ENCODE results near the gene RIT2.

Gene RIT2

DNA sequence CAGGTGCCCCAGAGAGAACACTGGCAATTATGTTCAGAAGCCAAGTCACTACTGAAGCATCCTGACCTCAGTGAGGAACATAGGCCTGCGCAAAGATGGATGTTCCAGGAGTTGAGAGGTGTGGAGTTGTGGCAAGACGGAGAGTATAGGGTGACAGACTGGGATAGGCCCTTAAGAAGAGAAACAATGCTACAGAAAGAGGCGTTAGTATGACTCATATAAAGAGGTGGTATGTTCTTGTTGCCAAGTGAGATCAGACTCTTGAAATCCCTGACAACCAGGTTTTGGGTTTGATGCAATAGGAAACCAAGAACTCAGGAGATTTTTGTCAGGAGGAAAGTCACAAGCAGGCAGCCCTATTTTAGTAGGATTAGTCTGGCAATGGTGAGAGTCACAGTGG is 185.6 kb downstream of the RIT2 start:
- no peak for DNase-seq (ENCODE audit: low read depth)

DNA sequence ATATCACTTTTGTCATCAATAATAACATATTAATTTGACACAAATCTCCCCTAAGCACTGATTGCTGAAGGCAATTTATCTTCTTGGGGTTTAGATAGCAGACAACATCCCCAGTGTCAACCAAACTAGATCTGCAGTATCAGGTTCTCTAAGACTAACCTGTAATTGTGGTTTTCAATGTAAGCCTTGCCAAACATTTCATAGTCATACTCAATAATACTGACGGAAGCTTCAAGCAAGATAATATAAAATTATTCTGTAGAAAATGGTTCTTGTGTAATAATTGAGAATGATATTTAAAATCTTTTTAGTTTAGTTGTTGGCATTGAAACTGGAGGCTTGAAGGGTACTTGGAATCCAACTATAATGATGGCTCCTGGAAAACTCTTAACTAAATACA is 186.3 kb downstream of the RIT2 start:
- no peak for DNase-seq (ENCODE audit: low read depth)

DNA sequence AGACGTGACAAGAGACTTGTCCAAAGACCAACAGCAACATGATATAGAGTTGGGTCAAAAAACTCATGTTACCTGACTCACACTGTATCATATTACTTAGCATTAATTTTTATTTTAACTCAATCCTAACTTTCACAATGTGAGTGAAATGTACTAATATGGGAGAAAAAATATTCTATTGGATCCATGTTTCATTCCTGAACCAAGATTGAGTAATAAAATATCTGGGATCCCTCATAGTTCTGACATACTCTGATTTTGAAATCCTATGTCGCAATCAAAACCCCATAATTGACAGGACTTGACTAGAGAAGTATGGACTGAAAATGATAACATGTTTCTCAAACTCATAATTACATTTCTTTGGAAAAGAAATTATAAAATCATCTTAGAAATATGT is 190.4 kb downstream of the RIT2 start:
- DNase-seq (ENCODE audit: low read depth): no peak

- no peak for DNase-seq (ENCODE audit: low read depth)
Observed at GRCh38 chr18:42922363-42922762, 193.1 kb downstream of the RIT2 start.

GRCh38 chr18:42921226-42921737 is 194.2 kb downstream of the RIT2 start:
- DNase-seq (ENCODE audit: low read depth): no peak

DNA sequence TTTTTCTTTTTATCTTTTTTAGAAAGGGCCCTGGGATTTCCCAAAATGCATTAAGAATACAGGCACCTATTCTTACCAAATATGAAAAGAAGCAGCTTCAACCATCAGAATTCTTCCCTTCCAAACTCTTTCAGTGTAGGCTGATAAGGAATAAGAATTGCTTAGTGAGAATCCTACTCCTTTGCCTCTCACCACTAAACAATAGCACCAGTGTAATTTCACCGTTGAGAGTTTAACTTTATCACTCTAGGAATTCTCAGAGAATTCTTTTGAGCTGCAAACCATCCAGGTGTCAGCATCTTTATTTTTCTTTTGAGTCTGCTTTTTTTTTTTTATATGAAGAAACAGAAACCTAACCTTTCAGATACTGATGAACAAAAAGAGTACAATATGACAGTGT is 194.9 kb downstream of the RIT2 start:
- DNase-seq (ENCODE audit: low read depth): no peak

GRCh38 chr18:42915299-42915698 is 200.2 kb downstream of the RIT2 start:
- no peak for DNase-seq (ENCODE audit: low read depth)

DNA sequence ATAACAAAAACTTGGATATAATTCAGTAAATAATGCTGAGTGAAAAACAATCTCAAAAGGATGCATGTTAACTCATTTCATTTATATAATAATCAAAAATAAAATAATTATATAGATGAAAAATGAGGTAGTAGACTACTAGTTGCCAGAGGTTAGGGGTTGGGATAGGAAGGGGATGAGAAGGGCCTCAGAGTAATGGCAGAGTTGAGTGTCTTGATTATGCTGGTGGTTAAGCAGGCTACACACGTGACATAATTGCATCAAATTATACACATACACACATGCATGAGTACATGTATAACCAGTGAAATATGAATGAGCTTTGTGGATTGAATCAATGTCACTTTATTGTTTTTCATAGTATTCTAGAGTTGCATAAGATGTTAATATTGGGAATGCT is 201.0 kb downstream of the RIT2 start:
- DNase-seq (ENCODE audit: low read depth): no peak

DNA sequence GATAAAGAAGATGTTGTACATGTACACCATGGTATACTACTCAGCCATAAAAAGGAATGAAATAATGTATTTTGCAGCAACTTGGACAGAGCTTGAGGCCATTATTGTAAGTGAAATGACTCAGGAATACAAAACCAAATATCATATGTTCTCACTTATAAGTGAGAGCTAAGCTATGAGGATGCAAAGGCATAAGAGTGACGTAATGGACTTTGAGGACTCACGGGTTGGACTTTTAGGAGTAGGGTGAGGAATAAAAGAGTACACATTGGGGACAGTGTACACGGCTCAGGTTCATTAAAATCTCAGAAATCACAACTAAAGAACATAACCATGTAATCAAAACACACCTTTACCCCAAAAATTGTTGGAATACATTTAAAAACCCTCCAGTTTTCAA is 206.4 kb downstream of the RIT2 start:
- DNase-seq (ENCODE audit: low read depth): no peak

DNA sequence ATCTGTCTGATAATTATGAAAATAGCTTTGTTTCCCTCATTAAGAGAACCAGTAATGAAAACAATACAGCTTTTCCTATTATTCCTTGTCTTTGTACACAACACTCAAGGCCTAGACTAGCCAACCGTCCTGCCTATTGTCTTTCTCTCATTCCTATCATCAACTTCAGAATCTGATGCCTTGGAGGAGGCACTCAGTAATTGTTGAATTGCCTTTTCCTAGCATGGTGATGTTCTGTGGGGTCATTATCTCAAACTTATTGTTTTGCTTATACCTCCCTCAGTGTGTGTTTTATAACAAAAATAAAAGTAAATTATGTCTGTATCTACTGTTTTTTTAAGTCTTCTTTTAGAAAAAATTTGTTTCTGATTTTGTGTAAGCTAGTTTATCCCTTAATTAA is 208.7 kb downstream of the RIT2 start:
- no peak for DNase-seq (ENCODE audit: low read depth)

GRCh38 chr18:42901161-42901560 is 214.3 kb downstream of the RIT2 start:
- DNase-seq (ENCODE audit: low read depth): no peak

- DNase-seq (ENCODE audit: low read depth): no peak
Observed at GRCh38 chr18:42893977-42894376, 221.5 kb downstream of the RIT2 start.

- no peak for DNase-seq (ENCODE audit: low read depth)
Observed at GRCh38 chr18:42892181-42892580, 223.3 kb downstream of the RIT2 start.

DNA sequence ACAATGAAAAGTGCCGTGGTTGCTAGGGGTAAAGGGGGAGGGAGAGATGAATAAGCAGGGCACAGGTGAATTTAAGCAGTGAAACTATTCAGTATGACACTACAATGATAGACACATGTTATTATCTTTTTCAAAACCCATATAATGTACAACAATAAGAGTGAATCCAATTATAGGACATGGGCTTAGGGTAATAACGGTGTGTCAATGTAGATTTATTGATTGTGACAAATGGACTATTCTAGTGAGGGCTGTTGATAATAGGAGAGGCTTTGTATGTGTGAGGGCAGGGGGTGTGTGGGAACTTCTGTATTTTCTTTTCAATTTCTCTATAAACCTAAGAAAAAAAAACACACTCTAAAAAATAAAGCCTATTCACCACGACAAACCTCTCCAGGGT is 223.8 kb downstream of the RIT2 start:
- DNase-seq (ENCODE audit: low read depth): no peak

- DNase-seq (ENCODE audit: low read depth): no peak
Observed at GRCh38 chr18:42883169-42883568, 232.3 kb downstream of the RIT2 start.

DNA sequence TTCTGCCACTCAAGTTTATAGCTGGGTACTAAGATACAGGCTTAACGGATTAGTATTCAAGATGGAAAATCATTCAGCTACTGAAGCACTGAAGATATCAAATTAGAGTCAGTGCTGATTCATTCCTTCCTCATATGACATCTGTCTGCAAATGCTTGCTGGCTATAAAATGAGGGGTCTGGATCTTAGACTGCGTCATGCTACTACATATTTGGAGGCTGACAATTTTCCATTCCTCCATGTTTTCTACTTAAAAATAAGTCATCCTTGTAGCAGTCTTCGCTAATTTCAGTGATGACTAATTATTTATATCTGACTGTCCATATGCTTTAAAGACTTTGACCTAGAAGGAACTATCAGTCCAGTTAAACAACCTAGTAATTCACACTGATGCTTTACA is 233.4 kb downstream of the RIT2 start:
- DNase-seq (ENCODE audit: low read depth): no peak

- no peak for DNase-seq (ENCODE audit: low read depth)
Observed at GRCh38 chr18:42872838-42873237, 242.6 kb downstream of the RIT2 start.

- DNase-seq (ENCODE audit: low read depth): no peak
Observed at GRCh38 chr18:42864876-42865275, 250.6 kb downstream of the RIT2 start.

- no peak for DNase-seq (ENCODE audit: low read depth)
Observed at GRCh38 chr18:42861271-42861670, 254.2 kb downstream of the RIT2 start.

GRCh38 chr18:42860548-42860947 is 254.9 kb downstream of the RIT2 start:
- DNase-seq (ENCODE audit: low read depth): no peak

DNA sequence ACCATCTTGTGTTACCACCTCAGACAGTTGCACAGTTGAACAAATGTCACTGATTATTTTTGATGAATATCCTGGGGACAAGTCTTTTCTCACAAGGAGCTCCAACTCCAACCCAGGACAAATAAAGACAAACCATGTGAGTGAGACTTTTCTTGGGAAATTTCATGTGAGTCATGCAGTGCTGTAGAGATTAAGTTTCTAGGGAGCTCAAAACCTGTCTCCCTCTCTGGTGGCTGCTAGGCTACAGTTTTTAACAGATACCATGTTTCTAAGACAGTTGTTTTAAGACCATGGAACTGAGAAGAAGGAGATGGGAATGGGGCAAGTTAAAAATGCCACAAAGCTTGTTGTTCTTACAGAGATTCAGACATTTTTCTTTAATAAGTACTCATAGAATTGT is 255.5 kb downstream of the RIT2 start:
- DNase-seq (ENCODE audit: low read depth): no peak

- no peak for DNase-seq (ENCODE audit: low read depth)
Observed at GRCh38 chr18:42854558-42854957, 260.9 kb downstream of the RIT2 start.

- DNase-seq (ENCODE audit: low read depth): no peak
Observed at GRCh38 chr18:42850174-42851083, 265.1 kb downstream of the RIT2 start.

- no peak for DNase-seq (ENCODE audit: low read depth)
Observed at GRCh38 chr18:42839408-42839807, 276.1 kb downstream of the RIT2 start.

All from stimulated activated CD8-positive, alpha-beta memory T cell treated with anti-CD3 and anti-CD28 coated beads, Interleukin-15, amount 100 ng/mL, for 24 hours (primary cell).